Measurements from ENCODE around the gene SPTB.

DNA sequence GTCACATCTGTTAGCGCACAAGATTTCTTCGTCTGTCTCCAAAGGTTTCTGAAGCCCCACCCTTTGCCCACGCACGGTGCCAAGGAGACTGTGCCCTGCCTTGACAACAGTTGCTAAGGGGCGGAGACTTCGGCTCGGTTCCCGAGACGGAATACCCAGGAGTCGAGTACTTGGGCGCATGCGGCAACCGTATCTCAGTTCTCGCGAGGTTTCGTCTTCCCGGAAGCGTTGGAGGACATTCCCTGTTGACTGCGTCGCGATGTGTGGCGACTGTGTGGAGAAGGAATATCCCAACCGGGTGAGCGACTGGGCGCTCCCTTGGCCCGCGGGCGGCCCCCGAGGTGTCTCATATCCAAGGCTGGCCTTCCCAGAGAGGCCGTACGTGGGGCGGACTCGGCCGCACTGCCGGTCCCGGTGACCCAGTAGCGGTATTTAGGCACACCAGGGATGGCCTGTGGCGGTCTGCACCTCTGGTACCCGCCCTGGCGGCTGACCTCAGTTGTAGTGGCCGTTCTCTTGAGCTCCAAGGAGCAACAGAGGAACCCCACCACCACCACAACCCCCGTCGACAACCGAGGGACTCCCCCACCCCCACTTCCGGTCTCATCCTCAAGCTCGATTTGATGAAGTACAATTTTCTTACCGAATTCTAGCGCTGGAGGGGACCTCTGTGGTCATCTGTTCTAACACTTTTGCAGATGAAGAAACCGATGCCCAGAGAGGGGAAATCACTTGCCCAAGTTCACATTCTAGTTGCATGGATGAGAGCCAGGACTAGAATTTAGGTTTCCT, 34.7 kb upstream of the SPTB start, which contains the start of gene CHURC1:
- TF ChIP-seq, protein P1, sequence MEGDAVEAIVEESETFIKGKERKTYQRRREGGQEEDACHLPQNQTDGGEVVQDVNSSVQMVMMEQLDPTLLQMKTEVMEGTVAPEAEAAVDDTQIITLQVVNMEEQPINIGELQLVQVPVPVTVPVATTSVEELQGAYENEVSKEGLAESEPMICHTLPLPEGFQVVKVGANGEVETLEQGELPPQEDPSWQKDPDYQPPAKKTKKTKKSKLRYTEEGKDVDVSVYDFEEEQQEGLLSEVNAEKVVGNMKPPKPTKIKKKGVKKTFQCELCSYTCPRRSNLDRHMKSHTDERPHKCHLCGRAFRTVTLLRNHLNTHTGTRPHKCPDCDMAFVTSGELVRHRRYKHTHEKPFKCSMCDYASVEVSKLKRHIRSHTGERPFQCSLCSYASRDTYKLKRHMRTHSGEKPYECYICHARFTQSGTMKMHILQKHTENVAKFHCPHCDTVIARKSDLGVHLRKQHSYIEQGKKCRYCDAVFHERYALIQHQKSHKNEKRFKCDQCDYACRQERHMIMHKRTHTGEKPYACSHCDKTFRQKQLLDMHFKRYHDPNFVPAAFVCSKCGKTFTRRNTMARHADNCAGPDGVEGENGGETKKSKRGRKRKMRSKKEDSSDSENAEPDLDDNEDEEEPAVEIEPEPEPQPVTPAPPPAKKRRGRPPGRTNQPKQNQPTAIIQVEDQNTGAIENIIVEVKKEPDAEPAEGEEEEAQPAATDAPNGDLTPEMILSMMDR (IDR thresholded peaks at IDR 0.05 in 4 of 5, conservative IDR thresholded peaks at IDR 0.05 in 1 of 5) = no peak
- peak; percentile 79 to 91 for TF ChIP-seq POLR2A (IDR thresholded peaks at IDR 0.05)
